Stimulated activated CD4-positive, alpha-beta T cell treated with anti-CD3 and anti-CD28 coated beads, Interleukin-15, amount 100 ng/mL, for 48 hours (primary cell): Measurements from ENCODE around the gene LCE7A.
A peak's percentile ranks its signal among the peaks of the same experiment; 100 is the strongest.

Experiments
- DNase-seq, 2 donors: peaks; one replicate each; pipeline ENCODE4 v3.0.0-alpha.2; 2020; ENCODE audit warnings: low read depth in 2 of 2

LCE7A gene

GRCh38 chr1:152859696-152860095, at the start of gene LCE7A:
LCE7A (plus strand) TSS chr1:152859996; CDS start chr1:152860698, 702 bp downstream.
- no peak for DNase-seq

GRCh38 chr1:152811050-152811449, 48.7 kb upstream of the LCE7A start:
- no peak for DNase-seq

DNA sequence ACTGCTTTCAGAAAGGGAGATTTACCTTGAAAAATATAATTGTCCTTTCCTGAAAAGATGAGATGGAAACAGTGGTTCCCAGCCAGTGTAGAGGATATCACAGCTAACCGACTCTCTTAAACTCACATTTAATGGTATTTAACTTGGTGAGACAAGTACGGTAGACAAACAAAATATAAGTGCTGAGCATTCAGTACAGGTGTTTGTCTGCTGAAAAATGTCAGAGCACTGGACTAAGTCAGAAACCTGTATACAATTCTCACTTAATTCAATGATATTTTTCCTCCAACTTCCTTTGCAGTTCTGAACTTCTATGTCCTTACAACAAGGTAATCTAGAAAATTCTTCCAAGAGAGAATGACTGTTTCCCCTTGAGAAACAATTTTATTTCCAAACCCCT, 48.1 kb upstream of the LCE7A start, which contains the start of gene LCE1B:
Gene LCE1B, plus strand, starts transcription at position 301 of the 400 bp plus-strand sequence. CDS start 476 bp downstream, outside the sequence.
- no peak for DNase-seq

GRCh38 chr1:152817309-152817708, 42.5 kb upstream of the LCE7A start:
- DNase-seq: no peak

DNA sequence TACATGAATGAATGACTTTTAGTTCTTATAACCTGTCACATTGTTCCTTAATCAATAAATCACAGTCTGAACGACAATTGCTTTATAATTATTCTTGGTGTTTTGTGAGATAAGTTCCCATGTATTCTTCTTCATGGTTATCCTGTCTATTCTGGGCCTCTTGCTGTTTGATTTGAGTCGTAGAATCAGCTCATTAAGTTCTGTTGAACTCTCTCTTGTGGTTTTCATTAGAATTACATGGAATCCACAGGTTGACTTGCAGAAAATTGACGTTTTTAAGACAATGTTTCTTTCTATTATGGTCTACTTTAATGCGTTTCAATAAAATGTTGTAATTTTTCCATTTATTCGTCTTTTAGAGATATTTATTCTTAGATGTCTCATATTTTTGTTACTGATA, 36.5 kb upstream of the LCE7A start:
- no peak for DNase-seq

DNA sequence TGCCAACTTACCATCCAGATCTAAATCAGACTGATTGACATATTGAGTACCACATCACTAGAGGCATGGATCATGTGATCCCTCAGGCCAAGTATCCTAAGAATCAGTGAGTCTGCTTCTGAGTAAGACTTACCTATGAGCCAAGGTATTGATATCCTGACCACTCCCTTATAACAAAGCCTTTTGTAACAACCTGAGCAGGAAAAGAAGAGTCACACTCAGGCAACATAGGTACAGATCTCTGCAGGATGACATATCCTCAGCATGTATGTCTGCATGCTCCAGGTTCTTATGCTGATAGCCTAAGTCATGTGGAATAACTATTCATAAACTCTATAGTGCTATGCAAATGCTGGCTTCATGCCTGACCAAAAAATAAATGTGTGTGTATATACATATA, 34.8 kb upstream of the LCE7A start:
- no peak for DNase-seq

DNA sequence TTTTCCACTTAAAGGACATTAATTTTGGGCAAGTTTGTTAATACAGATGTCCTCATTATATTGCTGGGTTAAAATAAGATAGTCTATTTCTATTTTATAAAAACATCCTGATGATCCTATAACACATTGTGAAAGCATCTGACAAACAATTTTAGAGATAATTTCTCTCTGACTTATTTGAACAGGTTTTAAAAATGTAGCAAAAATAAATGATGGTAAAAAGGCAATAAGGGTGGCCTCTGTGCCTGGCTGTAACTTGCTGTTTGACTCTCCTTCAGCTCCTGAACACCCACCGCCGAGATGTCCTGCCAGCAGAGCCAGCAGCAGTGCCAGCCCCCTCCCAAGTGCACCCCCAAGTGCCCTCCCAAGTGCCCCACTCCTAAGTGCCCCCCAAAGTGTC, 32.6 kb upstream of the LCE7A start, which contains the start of gene LCE1A:
Gene LCE1A, plus strand, starts transcription at position 301 of the 400 bp plus-strand sequence. Its CDS starts 0 bp downstream, at position 301.
- DNase-seq: no peak

GRCh38 chr1:152836870-152837269, 22.9 kb upstream of the LCE7A start:
- DNase-seq: no peak

DNA sequence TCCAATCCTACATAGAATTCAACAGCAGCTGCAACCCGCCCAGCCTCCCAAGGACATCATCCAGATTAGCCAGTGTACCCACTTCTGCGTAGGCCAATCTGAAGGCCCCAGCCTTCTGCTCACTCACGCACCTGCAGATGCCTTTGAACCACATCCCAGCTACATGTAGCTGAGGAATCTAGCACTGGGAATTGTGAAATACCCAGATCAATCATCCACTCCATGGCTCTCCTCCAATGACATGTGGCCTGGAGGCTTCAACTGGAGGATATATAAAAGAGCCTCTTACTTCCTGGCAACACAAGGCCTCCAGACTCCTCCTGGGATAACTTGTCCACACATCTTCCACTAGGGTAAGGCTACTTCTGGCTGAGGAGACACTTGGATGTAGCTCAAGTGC, 17.2 kb upstream of the LCE7A start, which contains the start of gene LCE6A:
Gene LCE6A, plus strand, starts transcription at position 301 of the 400 bp plus-strand sequence. CDS start 665 bp downstream, outside the sequence.
- no peak for DNase-seq

GRCh38 chr1:152855661-152856060, 4.1 kb upstream of the LCE7A start:
- no peak for DNase-seq

- DNase-seq: no peak
Measured at GRCh38 chr1:152858062-152858461, 1.7 kb upstream of the LCE7A start.

DNA sequence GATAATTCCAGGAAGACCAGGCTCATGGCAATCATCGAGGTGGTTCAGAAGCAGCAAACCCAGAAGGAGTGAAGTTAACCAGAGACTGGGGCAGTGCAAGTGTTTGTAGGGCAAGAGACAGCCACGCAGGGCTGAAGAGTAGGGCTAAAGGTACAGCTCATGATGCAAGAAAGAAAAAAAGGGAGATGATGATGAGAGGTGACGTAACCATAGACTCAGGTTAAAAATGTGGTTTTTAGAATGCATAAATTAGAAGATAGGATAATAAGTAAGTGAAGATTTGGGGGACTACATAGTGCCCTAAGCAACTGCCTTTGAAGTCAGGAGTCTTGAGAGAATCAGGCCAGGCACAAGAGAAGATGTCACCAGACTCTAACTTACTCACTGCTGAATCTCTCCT, 333 bp downstream of the LCE7A start:
- no peak for DNase-seq

GRCh38 chr1:152861374-152861773, 1.6 kb downstream of the LCE7A start:
- DNase-seq: no peak

DNA sequence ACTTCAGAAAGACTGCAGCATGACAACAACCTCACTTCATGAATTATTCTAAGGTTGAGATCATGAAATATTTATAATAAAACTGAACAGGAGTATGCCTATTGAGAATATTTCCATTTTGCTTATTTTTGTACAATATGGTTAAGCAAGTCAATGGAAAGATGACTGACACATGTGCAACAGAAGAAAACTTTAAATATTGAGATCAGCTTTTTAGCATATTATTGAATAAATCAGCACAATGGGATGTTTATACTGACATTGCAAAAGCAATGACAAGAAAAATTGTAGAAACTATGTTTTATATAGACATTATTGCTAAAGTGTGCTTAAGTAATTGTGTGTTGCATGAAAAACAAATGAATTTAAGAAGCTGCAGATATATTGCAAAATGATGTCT, 4.6 kb downstream of the LCE7A start:
- no peak for DNase-seq

- DNase-seq: no peak
Measured at GRCh38 chr1:152866321-152866720, 6.5 kb downstream of the LCE7A start.

DNA sequence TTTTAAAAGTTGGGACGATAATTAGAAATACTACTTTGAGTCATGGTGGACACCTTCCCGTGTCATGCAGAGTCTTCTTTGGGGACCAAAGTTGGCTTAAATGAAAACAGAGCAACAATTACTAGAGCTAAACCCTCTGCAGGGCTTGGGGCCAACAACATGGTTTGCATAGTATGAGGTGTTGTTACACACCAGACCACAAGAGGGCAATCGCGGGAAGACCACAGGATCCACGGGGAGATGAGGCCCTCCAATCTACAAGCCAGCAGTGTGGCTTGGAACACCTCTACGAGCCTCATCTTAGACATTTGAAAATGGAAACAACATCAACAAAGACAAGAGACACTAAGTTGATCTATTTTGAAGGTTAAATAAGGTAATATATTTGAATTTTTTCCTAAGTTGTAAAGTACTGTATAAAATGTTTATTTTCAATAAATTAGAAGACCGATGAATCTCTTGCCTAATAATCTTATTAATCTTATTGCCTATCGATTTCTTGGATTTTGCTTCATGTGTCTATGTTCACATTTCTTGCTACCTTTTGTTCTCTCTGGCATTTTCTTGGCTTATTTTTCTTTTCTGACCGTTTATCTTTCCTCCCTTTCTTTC, 10.1 kb downstream of the LCE7A start:
- DNase-seq: peak; percentile 33 to 49

GRCh38 chr1:152870831-152871730, 11.3 kb downstream of the LCE7A start:
- DNase-seq: no peak

- DNase-seq: no peak
Measured at GRCh38 chr1:152871731-152872126, 11.9 kb downstream of the LCE7A start.

DNA sequence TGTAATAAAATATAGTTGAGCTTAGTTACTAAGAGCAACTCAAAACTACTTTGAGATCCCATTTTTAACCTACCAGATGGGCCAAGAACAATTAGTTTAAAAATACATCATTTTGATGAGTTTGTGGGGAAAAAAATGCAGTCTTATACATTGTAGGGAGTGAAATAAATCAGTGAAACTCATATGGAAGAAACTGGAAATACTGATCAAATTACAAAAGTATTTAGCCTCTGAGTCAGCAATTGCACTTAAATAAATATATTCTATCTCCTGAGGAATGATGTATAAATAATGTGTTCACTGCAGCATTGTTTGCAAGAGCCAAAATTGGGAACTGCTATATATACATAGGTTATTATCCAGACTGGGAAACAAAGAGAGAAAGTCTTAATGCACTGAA, 13.7 kb downstream of the LCE7A start:
- DNase-seq: no peak

DNA sequence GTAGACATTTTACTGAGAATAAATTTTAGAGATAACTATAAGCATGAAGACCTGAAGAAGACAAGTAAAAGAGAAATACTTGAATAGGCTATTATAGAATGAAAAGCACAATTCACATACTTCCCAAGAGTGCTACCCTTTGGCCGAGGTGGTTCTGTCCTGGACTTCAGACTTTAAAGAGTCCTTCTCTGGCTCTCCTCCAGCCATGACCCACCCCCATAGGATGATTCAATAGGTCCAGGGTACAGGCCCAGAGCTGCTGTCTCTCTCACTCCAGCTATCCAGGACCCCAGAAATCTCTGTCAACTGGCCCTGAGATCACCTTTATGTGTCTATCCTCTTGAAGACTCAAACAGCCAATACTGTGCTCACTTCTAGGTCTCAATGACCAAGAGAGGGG, 17.0 kb downstream of the LCE7A start:
- DNase-seq: no peak

GRCh38 chr1:152878042-152878441, 18.2 kb downstream of the LCE7A start, which contains the start of gene SMCP:
SMCP (plus strand) TSS chr1:152878322; CDS start chr1:152884423, 6,101 bp downstream.
- peak; percentile 5 to 20 for DNase-seq

DNA sequence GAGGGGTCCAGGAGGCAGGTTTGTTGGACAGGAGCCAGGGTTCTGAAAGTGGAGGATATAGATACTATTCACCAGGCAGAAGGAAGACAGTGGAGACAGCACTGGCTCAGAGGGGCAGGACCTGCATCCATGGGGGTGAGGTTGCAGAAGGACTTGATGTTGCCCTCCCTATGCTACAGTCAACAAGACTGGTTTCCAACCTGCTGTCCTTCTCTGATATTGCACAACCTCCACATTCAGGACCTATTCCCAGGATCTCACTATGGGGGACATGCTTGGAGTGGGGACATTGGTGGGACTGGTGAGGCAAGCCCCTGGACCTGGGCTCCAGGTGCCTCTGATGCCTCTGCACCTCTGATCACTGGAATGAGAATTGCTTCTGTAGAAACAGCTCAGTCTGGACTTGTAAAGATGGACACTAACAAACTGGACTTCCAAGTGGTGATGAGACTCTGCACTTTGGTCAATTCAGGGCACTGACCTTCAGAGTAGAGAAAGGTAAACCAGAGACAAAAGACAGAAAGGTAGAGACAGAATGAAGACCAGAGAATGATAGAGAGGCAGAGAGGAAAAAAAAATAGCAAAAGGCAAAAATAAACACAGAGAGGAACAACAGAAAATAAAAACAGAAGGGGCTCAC, 19.9 kb downstream of the LCE7A start:
- no peak for DNase-seq
